ENCODE data around the gene VSTM2L.

The VSTM2L gene

GRCh38 chr20:37971561-37972127 lies 68.7 kb downstream of the VSTM2L start:
- DNase-seq = no peak

- no peak for DNase-seq
Measured at GRCh38 chr20:37972256-37973058, 69.5 kb downstream of the VSTM2L start.

- no peak for DNase-seq
Measured at GRCh38 chr20:37973059-37973910, 70.4 kb downstream of the VSTM2L start.

DNA sequence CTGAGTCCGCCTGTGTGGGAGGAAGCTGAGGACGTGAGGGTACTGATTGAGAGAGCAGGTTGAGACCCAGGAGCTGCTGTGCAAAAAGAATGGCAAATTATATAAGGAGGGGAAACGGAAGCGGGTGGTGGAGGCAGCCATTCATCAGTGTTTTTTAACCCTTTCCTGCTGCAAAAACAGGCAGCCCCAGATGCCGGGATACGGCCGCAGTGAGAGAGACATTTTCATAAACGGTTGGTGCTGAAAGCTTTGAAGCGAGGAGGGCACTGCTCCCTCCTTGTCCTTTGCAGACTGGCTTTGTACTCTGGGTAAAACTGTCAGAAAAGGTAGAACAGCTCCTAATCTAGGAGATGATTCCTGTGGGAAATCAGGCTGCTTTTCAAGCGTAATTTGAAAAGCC lies 74.0 kb downstream of the VSTM2L start:
- no peak for DNase-seq

GRCh38 chr20:37977338-37977737 lies 74.4 kb downstream of the VSTM2L start:
- DNase-seq = no peak

GRCh38 chr20:37977786-37978185 lies 74.9 kb downstream of the VSTM2L start:
- DNase-seq = no peak

DNA sequence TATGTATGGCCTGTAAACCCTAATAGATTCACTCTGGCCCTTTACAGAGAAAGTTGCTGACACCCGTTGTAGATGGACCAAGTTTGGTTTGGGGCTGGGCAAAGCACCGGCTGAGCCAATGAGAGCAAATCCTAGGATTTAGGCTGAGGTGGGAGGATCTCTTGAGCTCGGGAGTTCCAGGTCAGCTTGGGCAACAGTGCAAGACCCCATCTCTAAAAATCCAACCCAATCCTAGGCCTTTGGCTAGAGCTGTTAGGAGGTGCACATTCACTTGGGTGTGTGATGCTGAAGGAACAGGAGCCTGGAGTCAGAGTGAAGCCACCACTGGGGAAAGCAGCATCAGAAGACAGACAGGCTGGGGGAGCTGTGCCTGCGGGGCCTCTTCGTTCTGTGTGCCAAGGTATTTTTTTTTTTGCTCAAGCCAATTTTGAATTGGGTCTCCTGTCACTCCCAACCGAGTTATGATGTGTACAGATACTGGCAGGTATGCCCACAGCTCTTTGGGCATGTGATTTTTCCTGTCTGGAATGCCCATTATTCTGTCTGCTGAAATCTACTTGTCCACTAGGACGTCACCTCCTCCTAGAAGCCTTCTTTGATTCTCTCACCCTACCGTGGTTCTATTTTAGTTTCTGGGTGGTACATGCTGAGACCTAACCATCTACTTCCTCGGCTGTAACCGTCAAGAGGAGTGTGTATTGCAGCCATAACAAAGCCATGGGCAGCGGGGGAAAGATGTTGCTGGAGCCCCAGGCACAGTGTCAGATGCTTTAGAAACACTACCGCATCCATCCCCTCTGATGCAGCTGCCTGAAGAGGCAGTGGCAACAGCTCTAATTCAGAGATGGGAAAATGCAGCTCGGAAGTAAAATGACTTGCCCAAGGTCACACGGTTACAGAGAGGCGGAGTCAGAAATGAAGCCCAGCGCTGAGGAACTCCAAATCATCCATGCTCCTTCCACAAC lies 76.4 kb downstream of the VSTM2L start:
- DNase-seq = no peak

DNA sequence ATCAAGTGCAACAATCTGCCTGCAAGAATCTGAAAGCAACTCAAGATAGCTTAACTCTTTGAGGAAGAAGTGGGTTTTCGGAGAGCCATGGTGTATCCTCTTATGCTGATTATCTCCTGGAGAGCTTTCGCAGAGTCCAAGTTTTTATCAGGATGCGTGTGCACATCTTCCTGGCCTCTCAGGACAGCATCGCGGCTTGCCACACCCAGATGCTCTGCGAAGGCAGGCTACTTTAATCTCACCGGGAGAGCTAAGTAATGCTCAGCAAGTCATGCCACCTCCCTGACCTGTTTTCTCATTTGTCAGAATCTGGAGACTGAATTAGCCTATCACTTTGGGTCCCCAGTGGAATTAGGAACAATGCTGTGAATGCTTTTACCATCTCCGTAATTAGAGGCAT lies 77.5 kb downstream of the VSTM2L start:
- no peak for DNase-seq

DNA sequence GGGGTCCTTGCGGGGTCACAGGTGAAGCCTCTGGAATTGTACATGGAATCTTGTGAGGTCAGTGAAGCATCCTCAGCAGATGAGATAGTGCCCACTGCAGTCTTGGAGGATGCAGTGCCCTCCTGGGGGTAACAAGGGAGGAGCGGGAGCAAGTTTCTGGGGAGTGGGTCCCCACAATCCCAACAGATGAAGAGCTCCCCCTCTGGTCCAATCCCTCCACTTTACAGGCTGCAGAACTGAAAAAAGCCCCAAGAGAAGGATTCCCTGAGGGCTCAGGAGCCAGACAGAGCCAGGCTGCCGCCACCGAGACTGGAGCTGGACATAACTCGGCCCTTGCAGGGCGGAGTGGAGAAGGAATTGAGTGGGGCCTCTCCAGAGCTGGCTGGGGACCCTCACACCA lies 77.9 kb downstream of the VSTM2L start:
- no peak for DNase-seq

GRCh38 chr20:37981568-37981967 lies 78.6 kb downstream of the VSTM2L start:
- no peak for DNase-seq

DNA sequence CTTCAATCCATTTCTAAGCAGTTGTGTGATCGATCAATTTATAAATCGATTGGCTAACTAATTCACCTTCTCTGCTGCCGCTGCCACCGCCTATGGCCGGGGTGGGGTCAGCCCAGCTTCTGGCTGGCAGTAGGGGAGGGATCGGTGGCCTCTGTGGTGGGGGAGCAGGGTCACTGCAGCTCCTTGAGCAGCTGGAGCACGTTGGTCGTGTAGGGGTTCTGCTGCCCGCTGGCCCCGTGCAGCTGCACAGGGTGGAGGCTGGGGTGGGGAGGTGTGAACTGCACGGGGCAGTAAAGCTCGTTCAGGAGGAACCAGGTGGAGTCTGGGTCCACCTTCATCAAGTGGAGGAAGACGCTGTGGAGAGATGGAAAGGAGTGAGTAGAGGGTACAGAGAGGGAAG lies 80.4 kb downstream of the VSTM2L start:
- DNase-seq = no peak

DNA sequence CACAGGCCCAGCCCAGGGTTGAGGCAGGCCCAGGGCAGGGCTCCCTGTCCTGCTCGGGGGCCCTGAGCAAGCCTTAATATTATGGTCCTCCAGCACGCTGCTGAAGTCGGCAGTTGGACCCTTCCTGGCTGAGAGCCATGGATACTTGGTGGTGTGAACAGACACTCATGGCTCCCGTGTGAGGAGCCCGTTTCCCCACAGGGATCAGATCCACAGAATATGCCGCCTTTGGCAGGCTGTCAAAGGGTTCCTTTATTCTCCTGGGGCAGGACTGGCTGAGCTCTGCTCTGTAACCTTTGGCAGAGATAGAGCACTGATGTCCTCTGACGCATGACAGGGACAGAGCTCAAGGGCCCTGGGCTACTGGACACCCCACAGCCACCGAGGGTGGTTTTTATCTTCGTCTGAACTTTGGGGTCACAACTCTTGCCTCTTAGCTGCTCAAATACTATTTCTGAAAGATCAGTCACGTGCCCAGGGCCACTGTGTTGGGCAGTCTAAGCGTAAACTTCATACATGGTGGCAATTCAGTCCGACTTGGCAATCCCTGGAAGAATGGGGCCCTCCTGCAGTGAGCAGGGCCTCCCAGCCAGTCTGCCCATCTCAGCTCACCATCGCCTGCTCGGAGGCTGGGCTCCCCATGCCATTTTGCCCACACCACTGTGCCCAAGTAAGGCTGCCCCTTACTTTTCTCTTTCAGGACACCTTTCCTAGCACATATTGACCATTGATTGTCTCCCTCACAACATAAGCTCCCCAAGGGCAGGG lies 81.3 kb downstream of the VSTM2L start:
- no peak for DNase-seq

GRCh38 chr20:37986044-37986858 lies 83.3 kb downstream of the VSTM2L start:
- DNase-seq = no peak

GRCh38 chr20:37986873-37987601 lies 84.1 kb downstream of the VSTM2L start:
- no peak for DNase-seq

GRCh38 chr20:37987602-37988290 lies 84.8 kb downstream of the VSTM2L start:
- DNase-seq = no peak

DNA sequence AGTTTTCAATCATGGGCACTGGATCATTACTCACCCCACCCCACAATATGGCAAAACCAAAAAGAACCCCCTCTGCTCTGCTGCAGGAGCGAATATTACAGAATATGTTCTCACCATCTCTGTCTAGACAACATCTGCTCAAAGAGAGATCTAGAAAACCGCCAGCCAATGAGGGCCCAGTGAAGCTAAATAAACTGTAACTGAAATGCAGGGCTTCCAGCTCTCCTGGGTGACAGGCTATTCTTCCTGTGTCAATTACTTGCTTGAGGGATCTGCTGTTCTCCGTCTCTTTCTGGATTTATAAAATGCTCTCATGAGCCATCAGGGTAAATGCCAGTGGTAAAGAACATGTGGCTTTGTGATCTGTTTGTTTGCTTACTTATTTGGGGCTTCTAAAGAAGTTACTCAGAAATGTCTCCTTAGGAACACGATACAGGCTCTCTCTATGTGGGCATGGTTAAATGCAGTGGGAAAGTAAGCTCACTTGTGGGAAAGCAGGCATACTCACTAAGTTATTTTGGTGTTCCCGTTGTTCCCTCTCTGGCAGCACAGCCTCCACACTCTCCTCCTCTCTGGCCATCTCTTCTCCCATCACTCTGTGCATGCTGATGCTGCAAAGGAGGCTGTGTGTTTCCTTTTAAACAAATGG lies 85.5 kb downstream of the VSTM2L start:
- DNase-seq = no peak

- DNase-seq = no peak
Measured at GRCh38 chr20:37989601-37990295, 86.8 kb downstream of the VSTM2L start.

DNA sequence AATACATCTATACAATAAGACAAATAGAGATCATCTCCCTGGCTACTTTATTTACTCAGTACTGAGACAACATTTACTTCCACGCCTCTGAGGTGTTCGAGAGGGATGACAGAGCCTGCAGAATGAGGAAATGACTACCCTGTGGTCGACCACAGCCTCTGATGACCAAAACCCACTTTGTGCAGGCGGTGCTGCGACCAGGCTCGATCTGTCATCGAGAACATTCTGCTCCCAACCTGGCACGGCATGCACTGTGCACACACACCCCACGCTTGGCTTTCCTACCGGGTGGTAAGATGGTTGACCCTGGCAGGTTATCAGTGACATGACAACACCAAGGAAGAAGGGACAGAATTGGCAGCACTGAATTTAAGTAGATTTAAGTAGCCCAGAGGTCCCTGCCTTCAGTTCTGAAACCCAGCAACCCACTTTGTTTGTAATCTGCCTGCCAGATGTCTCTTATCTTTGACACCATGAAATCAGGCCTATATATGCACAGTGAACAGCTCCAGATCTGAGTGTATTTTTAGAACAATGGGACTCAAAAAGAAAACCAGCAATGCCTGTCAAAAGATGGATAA lies 87.7 kb downstream of the VSTM2L start:
- DNase-seq = peak; percentile 35

Data from fibroblast of upper back skin (primary cell).